T-helper 22 cell (primary cell): ENCODE results near the gene PACS2.

ENCODE experiments used
- DNase-seq: peaks from one replicate; pipeline ENCODE4 v3.0.0-alpha.2; 2020; ENCODE audit warnings: low read depth

PACS2 gene

DNA sequence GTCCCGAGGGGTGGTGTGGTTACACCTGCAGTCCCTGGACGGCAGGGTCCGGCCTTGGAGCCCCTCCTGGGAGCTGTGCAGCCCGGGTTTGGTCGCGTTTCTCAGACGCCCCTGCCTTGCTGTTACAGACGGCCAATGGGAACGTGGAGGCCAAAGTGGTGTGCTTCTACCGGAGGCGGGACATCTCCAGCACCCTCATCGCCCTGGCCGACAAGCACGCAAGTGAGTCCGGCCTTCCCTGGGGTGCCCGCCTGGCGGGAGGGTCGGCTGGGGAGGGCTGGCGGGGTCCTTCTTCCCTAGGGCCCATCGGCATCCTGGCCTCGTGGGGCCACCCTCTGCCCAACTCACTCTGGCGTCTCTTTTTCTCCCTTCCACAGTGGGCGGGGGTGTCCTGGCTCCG lies 130.7 kb downstream of the PACS2 start:
- no peak for DNase-seq

- no peak for DNase-seq
Measured at GRCh38 chr14:105445901-105446845, 131.6 kb downstream of the PACS2 start.

DNA sequence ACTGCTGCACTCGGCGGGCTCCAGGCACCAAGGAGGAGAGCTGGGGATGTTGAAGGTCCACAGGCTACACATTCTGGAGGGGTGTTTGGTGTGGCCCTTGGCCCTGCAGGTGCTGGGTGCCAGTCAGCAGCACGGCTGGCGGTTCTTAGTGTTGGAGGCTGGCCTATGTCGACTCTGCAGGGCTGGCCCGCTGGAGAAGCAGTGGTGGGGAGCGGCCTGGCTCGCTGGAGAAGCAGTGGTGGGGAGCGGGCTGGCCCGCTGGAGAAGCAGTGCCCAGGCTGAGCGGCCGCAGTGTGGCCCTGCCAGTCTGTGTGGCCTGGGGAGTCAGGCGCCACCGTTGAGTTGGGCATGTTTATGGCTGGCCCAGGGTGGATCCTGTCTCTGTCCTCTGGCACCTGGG lies 132.4 kb downstream of the PACS2 start:
- DNase-seq: no peak
